ENCODE results near the gene LCN15.
"Not testable (repeated sequence)": the region's sequence is repeated elsewhere in the genome, so short reads cannot be mapped to it uniquely, and the experiment has no call there.

LCN15 gene

DNA sequence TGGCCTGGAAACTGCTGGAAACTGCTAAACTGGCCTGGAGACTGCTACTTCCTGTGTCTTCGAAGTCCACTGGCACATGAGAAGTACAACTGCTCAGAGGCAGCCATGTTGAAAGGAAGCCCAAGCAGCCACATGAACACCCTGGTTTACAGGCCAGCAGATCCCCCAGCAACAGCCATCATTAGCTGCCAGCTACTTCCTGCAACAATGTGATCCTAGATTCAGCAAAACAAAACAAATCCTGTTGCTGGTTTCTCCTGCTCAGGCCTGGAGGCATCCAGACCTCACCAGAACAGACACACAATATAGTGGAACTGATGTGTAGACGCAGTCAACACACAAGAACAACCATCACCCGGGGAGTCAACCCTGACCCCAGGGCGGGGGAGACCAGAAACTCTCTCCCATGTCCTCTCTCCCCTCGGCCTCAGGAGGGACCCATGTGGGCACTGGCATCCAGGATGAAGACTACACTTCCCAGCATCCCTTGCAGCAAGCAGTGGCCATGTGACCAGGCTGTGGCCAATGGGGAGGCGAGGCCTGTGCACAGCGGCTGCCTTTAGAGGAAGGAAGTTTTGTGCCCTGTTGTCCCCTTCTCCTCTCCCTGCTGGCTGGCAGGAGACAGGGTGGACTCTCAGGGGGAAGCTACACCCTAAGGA is 9.2 kb upstream of the LCN15 start:
- DNase-seq, result no peak

DNA sequence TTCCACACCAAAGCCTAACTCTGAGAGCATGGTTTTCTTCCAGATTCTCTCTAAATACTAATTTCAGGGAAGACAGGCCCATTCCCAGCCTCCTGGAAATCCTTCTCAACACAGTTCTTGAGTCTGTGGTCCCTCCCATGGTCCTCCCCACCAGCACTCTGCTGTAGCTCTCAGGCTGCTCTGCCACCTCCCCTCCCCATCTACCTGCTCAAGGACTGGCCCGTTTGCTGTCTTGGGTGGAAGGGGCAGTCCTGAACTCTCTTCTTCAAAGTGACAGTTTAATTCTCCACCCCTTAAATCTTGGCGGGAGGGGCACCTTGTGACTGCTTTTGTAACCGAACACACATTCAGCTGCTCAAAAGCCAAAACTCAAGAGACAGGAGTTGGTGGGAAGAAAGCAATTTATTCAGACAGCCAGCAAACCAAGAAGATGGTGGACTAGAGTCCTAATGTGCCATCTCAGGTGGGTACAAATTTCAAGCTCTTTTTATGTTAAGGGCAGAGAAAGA is 7.6 kb upstream of the LCN15 start:
- DNase-seq, result peak; percentile 50

DNA sequence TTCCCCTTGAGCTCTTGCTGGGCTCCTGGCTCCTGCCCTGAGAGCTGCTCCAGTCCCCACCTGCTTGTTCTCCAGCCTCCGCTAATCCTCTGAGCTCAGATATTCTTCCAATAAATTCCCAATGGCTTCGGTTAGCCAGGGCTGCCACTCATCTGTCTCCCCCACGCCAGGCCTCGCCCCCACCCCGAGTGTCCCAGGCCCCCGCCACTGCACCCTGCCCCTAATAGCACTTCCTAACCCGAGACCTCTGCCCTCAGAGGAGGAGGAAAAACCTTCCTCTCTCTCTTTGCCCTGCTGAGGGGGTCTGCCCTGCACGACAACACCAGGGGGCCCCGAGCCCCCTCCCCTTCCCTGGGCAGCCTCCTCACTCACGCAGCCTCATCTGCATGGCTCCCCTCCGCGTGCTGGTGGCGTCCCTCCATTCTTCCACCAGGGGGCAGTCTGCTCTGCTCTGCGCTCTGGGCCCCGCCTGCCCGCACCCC is 5.4 kb upstream of the LCN15 start:
- peak; percentile 81 for DNase-seq

DNA sequence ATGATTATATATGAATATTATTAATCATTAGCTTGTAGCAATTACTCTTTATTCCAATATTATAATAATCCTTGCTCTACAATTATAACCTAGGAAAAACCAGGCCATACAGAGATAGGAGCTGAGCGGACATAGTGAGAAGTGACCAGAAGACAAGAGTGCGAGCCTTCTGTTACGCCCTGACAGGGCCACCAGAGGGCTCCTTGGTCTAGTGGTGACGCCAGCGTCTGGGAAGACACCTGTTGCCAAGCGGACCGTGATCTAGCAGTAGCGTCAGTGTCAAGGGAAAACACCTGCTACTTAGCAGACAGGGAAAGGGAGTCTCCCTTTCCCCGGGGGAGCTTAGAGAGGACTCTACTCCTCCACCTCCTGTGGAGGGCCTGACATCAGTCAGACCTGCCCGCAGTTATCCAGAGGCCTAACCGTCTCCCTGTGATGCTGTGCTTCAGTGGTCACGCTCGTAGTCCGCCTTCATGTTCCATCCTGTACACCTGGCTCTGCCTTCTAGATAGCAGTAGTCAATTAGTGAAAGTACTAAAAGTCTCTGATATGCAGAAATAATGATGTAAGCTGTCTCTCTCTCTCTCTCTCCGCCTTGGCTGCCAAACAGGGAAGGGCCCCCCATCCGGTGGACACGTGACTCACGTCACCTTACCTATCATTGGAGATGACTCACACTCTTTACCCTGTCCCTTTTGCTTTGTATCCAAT is 2.2 kb upstream of the LCN15 start:
- DNase-seq, result peak; percentile 85

DNA sequence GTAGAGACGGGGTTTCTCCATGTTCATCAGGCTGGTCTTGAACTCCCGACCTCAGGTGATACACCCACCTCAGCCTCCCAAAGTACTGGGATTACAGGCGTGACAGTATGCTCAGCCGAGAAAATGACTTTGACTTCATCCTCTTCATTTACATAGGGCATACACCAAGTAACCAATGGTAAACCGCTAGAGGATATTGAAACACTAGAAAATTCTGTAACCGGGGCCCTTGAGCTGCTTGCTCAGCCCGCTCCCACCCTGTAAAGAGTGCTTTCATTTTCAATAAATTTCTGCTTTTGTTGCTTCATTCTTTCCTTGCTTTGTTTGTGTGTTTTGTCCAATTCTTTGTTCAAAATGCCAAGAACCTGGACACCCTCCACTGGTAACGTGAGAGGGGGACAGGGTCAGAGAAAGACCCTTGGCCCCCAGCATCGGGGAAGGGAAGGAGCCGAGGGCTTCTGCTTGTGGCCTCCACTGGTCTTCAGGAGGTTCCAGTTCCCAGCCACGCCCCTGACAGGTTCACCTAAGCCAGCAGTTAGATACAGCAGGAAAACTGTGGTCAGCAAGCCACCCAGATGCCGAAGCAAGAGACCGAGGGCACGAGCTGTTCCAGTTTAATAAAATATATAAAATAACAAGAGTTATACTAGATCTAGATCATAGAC is 1.6 kb upstream of the LCN15 start:
- DNase-seq, result peak; percentile 61

DNA sequence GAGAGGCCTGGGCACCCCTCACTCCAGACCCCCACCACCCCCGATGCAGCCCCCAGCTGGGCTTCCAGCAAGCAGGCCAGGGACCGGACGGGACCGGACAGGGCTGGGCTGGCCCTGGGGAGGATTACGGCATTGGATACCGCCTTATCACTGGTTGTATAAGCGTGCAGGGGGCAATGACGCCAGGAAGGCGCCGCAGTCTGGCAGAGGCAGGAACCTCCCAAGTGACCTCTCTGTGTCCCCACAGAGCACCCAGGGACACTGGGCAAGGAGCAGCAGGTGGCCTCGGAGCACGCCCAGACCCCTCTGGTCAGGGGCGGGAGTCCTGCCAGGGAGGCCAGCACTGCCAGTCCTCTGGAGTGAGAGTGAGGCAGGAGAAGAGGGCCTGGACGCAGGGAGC is 723 bp upstream of the LCN15 start:
- peak; percentile 56 for DNase-seq

DNA sequence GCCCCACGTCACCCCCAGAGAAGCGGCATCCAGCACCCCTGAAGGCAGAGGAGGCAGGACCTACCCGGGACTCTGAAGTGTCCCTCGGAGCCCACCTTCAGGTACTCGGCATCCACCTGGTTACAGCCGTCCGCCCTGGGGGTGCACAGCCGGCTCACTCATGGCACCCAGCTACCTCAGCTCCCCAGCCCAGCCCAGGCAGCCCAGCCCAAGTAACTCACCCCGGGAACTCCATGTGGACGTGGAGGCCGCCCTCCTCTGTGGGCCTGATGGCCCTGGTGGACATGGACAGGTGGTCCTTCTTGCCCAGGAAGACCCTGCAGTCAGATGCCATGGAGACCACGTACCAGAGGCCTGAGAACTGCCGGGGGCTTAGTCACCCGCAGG is 676 bp downstream of the LCN15 start:
- DNase-seq, result peak; percentile 58

DNA sequence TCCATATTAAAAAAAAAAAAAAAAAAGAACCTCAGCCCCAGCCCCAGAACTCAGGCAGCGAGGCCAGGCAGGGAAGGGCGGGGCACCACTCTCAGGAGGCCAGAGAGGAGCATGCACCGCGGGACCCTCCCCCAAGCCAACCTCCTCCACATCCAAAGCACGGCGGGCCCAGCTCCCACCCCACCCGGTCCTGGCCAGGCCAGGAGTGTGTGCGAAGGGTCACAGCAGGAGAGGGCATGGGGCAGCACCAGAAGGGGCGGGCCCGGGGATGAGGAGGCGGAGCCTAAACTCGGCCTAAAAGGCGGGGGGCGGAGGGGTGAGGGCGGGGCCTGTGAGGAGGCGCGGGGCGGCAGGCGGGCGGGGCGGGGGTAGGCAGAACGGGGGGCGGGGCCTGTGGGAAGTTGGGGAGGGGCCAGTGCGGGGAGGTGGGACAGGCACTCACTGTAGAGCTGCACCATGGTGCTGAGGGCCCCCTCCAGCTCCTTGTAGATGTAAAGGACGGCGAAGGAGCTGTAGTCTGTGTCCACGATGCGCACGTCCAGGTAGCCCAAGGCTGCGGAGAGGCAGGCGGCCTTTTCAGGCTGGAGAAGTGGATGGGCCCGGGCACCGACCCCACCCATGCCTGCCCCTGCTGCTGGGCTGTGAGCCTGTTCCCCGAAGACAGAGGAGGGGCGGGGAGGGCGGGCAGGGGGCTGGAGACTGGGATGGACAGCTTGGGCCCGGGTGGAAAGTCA is 1.2 kb downstream of the LCN15 start:
- peak; percentile 75 for DNase-seq

DNA sequence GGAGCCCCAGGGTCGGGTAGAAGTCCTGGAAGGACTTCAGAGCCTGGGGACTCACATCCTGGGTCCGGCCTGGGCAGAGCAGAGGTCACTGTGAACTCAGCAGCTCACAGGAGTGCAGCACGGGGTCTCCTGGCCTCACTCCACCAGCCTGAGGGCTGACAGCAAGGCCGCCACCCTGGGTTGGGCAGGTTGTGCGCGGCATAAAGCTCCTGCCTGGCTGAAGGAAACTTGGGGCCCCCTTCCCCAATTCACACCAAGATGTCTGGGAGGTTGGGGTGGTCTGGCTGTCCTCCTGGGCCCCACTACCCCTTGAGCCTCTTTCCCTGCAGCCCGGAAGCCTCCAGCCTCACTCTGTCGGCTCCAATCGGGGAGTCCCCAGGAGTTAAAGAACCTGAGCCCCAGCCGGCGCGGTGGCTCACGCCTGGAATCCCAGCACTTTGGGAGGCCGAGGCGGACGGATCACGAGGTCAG is 2.1 kb downstream of the LCN15 start:
- DNase-seq, result no peak

DNA sequence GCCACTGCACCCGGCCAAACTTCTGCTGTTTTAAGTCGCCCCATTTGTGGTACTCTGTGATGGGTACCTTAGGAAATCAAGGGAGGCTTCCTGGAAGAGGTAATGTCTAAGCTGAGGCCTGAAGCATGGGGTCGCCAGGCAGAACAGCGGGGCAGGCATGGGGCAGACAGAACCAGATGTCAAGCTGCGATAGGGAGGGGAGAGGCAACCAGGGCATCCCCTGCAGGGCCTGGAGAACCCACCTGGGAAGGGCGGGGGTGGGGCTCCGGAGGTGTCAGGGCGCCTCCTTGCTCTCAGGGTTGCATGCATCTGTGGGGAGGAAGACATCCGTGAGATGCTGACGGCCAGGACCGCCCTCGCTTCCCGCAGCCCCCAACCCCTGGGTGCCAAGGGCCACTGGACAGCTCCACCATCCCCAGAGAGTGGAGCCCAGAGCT is 2.8 kb downstream of the LCN15 start:
- no peak for DNase-seq

DNA sequence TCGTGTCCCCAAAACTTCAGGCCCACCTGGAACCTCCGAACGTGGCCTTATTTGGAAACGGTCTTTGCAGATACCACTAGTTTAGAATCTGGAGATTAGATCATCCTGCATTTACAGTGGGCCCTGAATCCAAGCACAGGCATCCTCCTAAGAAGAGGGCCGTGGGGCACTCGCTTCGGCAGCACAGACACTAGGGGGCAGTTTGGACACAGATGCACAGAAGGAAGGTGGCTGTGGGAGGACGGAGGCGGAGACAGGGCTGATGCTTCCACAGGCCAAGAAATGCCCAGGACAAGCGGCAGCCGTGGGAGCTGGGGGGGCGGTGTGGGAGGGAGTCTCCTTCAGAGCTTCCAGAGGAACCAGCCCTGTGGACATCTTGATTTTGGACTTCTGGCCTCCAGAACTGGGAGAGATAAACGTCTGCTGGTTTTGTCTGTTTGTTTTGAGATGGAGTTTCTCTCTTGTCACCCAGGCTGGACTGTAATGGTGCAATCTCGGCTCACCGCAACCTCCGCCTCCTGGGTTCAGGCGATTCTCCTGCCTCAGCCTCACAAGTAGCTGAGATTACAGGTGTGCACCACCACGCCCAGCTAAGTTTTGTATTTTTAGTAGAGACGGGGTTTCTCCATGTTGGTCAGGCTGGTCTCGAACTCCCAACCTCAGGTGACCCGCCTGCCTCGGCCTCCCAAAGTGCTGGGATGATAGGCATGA is 3.3 kb downstream of the LCN15 start:
- not testable (repeated sequence) for DNase-seq

DNA sequence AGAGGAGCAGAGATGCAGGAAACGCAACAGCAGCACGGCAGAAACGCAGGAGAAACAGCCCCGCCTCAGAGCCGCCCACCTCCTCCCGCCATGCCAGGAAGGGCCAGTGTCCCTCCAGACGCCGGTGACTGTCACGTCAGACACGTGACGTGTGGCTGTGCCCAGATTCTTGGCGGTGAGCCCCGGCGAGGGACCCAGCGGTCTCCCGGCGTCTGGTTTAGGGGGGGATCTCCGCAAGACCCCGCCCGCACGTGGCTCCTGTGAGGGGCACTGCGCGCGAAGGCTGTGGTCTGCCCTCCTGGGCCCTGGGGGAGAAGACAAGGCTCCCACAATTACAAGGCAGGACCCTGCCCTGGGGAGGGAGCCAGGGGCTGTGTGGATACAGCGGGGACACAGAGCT is 3.9 kb downstream of the LCN15 start:
- DNase-seq, result no peak

DNA sequence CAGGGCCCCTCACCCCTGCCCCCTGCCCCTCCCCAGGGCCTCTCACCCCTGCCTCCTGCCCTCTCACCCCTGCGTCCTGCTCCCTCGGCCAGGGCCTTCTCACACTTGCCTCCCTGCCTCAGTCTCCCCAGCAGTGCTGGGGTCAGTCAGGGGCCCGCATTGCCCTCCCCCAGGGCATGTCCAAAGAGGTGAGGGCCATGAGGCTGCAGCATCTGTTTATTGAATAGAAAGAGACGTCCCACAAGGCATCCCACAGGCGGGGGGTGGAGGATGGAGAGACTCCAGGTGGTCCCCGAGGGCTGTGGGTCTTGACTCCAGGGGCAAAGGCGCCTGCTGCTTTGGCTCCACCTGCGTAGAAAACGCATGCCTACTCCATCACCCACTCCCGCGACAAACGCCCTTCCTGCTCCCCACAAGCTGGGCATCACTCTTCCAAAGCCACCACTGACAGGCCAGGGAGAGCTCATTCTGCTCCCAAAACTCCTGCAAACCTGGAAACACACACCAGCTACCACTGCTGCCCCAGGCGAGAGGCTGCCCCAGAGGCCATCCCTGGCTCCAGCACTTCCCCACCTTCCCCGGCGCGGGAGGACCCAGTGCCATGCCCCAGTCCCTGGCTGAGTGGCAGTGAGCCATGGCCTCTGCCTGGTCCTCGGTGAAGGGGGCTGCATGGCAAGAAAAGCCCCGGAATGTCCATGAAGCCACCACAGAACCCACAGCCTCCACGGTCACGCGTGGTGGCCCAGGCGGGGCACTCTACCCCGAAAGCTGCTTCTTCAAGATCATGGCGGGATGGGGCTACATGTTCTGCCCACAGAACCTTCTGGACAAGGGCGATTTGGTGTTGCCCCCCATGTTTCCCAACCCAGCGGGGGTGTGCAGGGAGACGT is 4.6 kb downstream of the LCN15 start:
- DNase-seq, result no peak

DNA sequence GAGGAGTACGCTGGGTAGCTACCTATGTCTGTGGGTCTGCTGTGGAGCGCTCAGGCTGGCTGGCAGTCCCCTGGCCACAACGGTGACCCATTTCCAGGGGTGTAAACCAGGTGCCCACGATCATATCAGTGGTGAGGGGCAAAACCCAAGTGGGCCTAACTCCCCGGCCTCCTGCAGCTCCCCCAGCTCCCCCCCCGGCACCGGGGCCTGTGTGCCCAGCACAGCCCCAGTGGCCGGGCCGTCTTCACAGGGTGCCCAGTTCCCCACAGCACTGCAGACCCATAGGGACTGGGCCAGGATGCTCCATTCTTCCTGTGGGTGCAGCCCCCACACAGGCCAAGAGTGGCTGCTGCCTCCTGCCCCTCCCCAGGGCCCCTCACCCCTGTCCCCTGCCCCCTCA is 5.3 kb downstream of the LCN15 start:
- DNase-seq, result no peak

DNA sequence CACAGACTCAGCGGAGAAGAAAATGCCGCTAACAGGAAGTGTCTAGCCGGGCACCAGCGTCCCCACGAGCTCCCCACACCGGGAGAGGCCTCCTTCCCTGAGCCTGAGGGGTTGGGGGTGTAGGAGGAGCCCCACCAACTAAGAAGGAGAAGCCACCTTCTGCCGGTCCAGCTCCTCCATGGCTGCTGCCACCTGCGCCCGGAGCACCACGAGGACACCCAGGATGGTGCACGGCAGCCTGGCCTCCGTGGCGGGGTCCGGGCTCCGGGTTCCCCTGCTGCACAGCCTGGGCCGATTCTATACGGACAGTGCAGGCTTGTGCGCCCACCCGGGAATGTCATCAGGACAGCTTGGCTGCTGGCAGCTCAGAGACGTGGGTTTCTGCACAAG is 6.6 kb downstream of the LCN15 start:
- DNase-seq, result no peak

DNA sequence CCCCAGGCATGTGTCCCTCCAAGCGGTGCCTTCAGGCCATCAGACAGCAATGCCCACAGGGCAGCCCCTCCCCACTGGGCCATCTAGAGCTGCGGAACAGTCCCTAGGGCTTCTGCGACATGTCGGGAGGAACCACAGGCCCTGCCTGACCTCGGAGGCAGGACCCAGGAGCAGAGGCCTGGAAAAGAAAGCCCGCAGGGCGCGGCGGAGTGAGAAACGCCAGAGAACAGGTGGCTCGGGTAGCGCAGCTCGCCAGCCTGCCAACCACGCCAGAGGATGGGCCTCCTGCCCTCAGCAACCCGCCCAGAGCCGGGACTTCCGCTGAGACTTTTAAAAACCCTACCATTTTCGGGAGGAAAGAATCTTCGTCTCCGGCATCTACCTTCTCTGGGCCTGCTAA is 7.0 kb downstream of the LCN15 start:
- no peak for DNase-seq

DNA sequence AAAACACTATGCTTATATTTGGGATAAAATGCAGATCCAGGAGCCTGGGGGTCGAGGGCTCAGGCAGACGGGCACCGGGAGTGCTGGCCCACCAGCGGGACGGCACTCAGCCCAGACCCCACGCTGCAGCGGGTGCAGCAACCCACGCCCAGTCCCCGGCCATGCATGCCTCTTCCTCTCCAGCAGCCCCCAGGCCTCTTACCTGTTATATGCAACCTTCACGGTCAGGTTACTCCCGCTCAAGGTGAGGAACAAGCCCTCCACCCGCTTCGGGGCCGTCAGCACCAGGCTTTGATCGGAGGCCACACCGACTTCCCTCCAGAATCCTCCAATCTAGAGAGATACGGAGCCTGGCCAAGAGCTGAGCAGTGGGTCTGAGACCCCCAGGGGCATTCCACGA is 7.5 kb downstream of the LCN15 start:
- no peak for DNase-seq

DNA sequence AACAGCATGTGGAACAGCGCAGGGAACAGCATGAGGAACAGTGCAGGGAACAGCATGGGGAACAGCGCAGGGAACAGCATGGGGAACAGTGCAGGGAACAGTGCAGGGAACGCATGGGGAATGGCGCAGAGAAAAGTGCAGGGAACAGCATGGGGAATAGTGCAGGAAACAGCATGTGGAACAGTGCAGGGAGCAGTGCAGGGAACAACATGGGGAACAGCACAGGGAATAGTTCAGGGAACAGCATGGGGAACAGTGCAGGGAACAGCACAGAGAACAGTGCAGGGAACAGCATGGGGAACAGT is 8.2 kb downstream of the LCN15 start:
- DNase-seq, result no peak

DNA sequence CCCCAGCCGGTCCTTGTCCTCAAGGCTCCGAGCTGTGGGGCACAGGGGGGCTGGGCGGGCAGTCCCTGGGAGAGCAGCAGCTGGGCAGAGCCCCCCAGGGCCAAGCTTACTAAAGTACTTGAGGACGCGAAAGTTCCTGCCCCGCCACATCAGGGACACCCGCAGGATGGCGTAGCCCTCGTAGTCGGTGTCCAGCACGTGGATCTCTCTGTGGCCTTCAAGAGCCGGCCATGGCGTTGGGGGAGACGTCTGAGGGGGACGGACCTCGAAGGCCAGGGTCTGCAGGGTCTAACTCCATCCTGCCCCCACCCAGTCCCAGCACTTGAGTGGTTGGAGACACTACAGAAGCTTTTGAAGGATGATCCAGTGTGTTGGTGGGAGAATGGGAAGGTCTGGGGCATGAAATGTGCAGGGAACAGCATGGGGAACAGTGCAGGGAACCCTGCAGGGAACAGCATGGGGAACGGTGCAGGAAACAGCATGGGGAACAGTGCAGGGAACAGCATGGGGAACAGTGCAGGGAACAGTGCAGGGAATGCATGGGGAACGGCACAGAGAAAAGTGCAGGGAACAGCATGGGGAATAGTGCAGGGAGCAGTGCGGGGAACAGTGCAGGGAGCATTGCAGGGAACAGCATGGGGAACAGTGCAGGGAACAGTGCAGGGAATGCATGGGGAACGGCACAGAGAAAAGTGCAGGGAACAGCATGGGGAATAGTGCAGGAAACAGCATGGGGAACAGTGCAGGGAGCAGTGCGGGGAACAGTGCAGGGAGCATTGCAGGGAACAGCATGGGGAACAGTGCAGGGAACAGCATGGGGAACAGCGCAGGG is 8.8 kb downstream of the LCN15 start:
- DNase-seq, result not testable (repeated sequence)

DNA sequence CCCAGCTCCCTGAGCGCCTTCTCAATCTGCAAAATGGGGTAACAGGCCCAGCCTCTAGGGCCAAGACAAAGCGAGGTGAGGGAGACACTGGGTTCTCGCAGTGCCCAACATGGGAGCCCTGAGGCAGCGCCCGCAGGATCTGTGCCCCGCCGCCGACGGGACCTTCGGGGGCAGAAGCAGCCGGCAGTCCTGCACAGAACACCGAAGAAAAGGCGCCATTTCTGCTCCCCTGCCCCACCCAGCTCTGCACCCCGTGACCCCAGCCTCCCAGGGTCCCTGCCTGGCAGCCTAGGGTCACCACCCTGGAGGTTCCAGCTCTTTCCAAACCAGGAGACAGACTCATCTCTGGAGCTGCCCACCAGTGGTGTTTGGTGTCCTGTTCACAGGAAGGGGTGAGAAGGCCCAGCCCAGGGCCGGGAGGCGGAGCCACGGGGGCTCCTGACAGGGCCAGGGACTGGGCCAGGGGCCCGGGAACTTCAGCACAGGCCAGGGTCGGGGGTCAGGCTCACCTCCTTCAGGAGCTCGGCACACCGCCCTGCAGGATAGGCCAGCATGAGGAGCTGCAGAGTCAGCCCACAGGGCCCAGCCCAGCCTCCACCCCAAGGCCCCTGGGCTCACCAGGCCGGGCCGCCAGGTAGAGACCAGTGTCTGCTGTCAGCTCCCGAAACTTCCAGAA is 9.6 kb downstream of the LCN15 start:
- no peak for DNase-seq

Data from activated effector memory CD4-positive, alpha-beta T cell treated with anti-CD3 and anti-CD28 coated beads, Interleukin-2, amount 50 U/mL, for 16 hours (primary cell).